WERI-Rb-1 (cell line): ENCODE data around the gene KRTAP4-4.
"Not testable (repeated sequence)": the region's sequence is repeated elsewhere in the genome, so short reads cannot be mapped to it uniquely, and the experiment has no call there.

ENCODE experiments used
- DNase-seq: peaks from one replicate; pipeline ENCODE4 v3.0.0-alpha.2; 2020
- H3K27ac ChIP-seq: fragments of 250-450 bp; sonication (Bioruptor Pico); 2 replicates; pipeline ENCODE4 v1.5.1; 2020; ENCODE audit warnings: mild to moderate bottlenecking, moderate library complexity
- H3K27me3 ChIP-seq: fragments of 250-450 bp; sonication (Bioruptor Pico); 2 replicates; pipeline ENCODE4 v1.5.1; 2021; ENCODE audit warnings: mild to moderate bottlenecking, low read depth, moderate library complexity; ENCODE audit not compliant: insufficient read depth, severe bottlenecking
- H3K36me3 ChIP-seq: fragments of 250-450 bp; sonication (Bioruptor Pico); 2 replicates; pipeline ENCODE4 v1.5.1; 2020; ENCODE audit warnings: mild to moderate bottlenecking, moderate library complexity
- H3K4me3 ChIP-seq: 2 replicates; pipeline ENCODE4 v1.5.1; 2011; ENCODE audit warnings: low read depth, mild to moderate bottlenecking, control low read depth, low read length
- H3K9me3 ChIP-seq: fragments of 250-450 bp; sonication (Bioruptor Pico); 2 replicates; pipeline ENCODE4 v1.5.1; 2021; ENCODE audit warnings: mild to moderate bottlenecking, moderate library complexity; ENCODE audit not compliant: severe bottlenecking
- TF ChIP-seq, protein P1 (sequence below): IDR thresholded peaks from 2 replicates; pipeline ENCODE4 v1.5.1; 2011; ENCODE audit warnings: low read depth, mild to moderate bottlenecking, control low read depth, inconsistent platforms, low read length

KRTAP4-4 gene

GRCh38 chr17:41176744-41177387 is 16.3 kb upstream of the KRTAP4-4 start:
- DNase-seq: no peak
- TF ChIP-seq, protein P1, sequence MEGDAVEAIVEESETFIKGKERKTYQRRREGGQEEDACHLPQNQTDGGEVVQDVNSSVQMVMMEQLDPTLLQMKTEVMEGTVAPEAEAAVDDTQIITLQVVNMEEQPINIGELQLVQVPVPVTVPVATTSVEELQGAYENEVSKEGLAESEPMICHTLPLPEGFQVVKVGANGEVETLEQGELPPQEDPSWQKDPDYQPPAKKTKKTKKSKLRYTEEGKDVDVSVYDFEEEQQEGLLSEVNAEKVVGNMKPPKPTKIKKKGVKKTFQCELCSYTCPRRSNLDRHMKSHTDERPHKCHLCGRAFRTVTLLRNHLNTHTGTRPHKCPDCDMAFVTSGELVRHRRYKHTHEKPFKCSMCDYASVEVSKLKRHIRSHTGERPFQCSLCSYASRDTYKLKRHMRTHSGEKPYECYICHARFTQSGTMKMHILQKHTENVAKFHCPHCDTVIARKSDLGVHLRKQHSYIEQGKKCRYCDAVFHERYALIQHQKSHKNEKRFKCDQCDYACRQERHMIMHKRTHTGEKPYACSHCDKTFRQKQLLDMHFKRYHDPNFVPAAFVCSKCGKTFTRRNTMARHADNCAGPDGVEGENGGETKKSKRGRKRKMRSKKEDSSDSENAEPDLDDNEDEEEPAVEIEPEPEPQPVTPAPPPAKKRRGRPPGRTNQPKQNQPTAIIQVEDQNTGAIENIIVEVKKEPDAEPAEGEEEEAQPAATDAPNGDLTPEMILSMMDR: no peak
- Histone ChIP-seq H3K27ac (no peak overlapping the region), H3K36me3 (no peaks in the 10 kb centered on the region), H3K27me3 (peaks cover 91% of the 10 kb centered on the region), H3K4me3 (no peak overlapping the region), H3K9me3 (peaks cover 2% of the 10 kb centered on the region)

DNA sequence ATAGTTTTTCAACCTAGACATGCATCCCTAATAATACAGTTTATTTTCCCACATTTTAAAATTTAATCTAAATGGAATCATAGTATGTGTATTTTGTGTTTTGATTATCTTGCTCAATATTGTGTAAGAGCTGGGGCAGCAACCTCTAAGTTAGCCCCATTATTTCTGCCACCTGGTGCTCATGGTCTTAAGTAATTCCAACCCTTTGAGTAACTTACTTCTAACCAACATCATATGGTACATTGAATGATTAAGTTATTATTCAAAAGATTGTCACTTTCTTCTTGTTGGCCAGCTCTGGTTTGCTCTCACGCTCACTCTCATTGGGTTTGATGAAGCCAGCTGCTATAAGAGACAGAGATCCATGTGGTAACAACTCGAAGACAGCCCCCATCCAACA is 11.3 kb upstream of the KRTAP4-4 start:
- DNase-seq: no peak
- Histone ChIP-seq H3K9me3 (peaks cover 2% of the 10 kb centered on the region), H3K27me3 (peaks cover 93% of the 10 kb centered on the region), H3K4me3 (no peak overlapping the region), H3K27ac (no peak overlapping the region), H3K36me3 (no peaks in the 10 kb centered on the region)
- TF ChIP-seq, protein P1: no peak

DNA sequence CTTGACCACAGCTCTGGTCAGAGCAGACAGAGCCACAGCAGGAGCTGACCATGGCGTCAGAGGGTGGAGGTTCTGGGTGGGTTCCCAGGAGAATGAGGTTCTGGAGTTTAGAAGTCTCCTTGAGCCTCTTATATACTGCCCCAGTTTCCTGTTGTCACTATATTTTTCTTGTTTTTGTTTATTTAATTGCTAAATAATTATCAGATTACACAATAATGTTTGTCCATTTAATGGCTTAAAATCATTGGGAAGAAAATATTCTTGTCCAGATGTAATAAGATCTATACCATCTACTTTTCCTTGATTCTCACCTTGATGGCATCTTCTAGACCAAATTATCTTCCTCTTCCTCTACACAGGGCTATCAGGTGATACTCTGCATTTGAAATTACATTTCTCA is 7.6 kb upstream of the KRTAP4-4 start, which contains the start of gene KRTAP4-3:
TSS of gene KRTAP4-3 (minus strand) at position 101 of the 400 bp plus-strand sequence. CDS start at position 52, 49 bp downstream.
- no peak for DNase-seq
- Histone ChIP-seq H3K4me3 (no peak within 1 kb of the TSS), H3K9me3 (no peaks in the 10 kb centered on the region), H3K27me3 (peaks cover 75% of the 10 kb centered on the region), H3K36me3 (no peaks in the 10 kb centered on the region), H3K27ac (no peak within 1 kb of the TSS)
- TF ChIP-seq, protein P1: no peak

DNA sequence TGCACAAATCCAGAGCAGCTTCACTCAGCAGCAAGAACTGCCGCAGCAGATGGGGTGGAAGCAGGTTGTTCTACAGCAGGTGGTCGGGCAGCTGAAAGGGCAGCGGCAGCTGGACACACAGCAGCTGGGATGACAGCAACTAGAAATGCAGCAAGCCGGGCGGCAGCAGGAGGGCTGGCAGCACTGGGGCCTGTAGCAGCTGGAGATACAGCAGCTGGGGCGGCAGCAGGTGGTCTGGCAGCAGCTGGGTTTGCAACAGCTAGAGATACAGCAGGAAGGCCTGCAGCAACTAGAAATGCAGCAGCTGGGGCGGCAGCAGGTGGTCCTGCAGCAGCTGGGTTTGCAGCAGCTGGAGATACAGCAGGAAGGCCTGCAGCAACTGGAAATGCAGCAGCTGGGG is 7.0 kb upstream of the KRTAP4-4 start:
- TF ChIP-seq, protein P1: no peak
- Histone ChIP-seq H3K9me3 (no peaks in the 10 kb centered on the region), H3K27me3 (peaks cover 76% of the 10 kb centered on the region), H3K4me3 (no peak overlapping the region), H3K36me3 (no peaks in the 10 kb centered on the region), H3K27ac (no peak overlapping the region)
- no peak for DNase-seq

GRCh38 chr17:41163828-41164227 is 3.3 kb upstream of the KRTAP4-4 start:
- TF ChIP-seq, protein P1: no peak
- no peaks in the 10 kb centered on the region for H3K36me3 ChIP-seq
- peaks cover 67% of the 10 kb centered on the region for H3K27me3 ChIP-seq
- no peak overlapping the region for H3K4me3 ChIP-seq
- H3K27ac ChIP-seq: no peak overlapping the region
- no peaks in the 10 kb centered on the region for H3K9me3 ChIP-seq
- DNase-seq: no peak

- H3K27ac ChIP-seq, H3K4me3 ChIP-seq, H3K36me3 ChIP-seq, H3K9me3 ChIP-seq, DNase-seq: not testable (repeated sequence)
- H3K27me3 ChIP-seq: peaks cover 78% of the 10 kb centered on the region
These were observed 358 bp downstream of the KRTAP4-4 start for GRCh38 chr17:41160190-41160589.
